D721Med (cell line): ENCODE results near the gene DPM3.
"Not testable (repeated sequence)": the region's sequence is repeated elsewhere in the genome, so short reads cannot be mapped to it uniquely, and the experiment has no call there.

ENCODE experiments used
- DNase-seq: peaks from one replicate; pipeline ENCODE4 v3.0.0; 2011; ENCODE audit warnings: low spot score; ENCODE audit not compliant: insufficient read length
- FAIRE-seq: peaks from 2 replicates; lab custom pipeline; 2011; peaks lifted over from hg19 to GRCh38; lab: Jason Lieb, UNC
- TF ChIP-seq, protein P1 (sequence below): IDR thresholded peaks from 2 replicates; pipeline ENCODE4 v1.5.1; 2012; ENCODE audit warnings: mild to moderate bottlenecking, control low read depth; ENCODE audit not compliant: insufficient read depth; ENCODE audit errors: missing control alignments

DPM3 gene, protein sequence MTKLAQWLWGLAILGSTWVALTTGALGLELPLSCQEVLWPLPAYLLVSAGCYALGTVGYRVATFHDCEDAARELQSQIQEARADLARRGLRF

DNA sequence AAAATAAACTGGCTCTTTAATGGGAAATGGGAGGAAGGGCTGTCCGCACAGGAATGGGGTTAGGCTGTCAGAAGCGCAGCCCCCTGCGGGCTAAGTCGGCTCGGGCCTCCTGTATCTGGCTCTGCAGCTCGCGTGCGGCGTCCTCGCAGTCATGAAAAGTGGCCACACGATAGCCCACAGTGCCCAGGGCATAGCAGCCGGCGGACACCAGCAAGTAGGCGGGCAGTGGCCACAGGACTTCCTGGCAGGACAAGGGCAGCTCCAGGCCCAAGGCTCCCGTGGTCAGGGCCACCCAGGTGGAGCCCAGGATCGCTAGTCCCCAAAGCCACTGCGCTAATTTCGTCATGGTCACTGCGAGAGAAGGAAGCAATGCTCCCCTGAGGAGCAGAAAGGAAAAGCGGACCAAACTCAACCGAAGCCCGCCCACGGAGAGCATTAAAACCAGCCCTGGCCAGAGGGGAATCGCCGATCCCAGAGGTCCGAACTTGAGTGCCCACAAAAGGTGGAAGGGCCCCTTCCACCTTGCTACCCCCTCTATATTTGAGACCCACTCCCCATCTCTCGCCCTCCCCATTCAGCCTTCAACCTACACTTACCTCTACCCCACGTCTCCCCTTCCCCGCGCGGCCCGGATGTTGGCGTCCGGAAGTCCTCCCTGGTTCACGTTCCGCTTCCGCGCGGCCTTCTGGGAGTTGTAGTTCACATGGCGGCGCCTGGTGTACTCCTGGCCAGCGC is at the start of gene DPM3:
Gene DPM3 (minus strand): TSS at position 637 of the 735 bp plus-strand sequence. CDS start 291 bp downstream, at position 346.
- DNase-seq (peak; percentile 96), FAIRE-seq (no peak)
- TF ChIP-seq, protein P1, sequence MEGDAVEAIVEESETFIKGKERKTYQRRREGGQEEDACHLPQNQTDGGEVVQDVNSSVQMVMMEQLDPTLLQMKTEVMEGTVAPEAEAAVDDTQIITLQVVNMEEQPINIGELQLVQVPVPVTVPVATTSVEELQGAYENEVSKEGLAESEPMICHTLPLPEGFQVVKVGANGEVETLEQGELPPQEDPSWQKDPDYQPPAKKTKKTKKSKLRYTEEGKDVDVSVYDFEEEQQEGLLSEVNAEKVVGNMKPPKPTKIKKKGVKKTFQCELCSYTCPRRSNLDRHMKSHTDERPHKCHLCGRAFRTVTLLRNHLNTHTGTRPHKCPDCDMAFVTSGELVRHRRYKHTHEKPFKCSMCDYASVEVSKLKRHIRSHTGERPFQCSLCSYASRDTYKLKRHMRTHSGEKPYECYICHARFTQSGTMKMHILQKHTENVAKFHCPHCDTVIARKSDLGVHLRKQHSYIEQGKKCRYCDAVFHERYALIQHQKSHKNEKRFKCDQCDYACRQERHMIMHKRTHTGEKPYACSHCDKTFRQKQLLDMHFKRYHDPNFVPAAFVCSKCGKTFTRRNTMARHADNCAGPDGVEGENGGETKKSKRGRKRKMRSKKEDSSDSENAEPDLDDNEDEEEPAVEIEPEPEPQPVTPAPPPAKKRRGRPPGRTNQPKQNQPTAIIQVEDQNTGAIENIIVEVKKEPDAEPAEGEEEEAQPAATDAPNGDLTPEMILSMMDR: no peak

DNA sequence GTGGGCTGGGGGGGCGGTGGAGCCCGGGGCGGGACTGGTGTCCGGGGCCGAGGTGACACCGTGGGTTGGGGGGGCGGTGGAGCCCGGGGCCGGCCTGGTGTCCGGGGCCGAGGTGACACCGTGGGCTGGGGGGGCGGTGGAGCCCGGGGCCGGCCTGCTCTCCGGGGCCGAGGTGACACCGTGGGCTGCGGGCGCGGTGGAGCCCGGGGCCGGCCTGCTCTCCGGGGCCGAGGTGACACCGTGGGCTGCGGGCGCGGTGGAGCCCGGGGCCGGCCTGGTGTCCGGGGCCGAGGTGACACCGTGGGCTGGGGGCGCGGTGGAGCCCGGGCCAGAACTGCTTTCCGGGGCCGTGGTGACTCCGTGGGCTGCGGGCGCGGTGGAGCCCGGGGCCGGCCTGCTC is 49.6 kb upstream of the DPM3 start:
- FAIRE-seq: not testable (repeated sequence)

DNA sequence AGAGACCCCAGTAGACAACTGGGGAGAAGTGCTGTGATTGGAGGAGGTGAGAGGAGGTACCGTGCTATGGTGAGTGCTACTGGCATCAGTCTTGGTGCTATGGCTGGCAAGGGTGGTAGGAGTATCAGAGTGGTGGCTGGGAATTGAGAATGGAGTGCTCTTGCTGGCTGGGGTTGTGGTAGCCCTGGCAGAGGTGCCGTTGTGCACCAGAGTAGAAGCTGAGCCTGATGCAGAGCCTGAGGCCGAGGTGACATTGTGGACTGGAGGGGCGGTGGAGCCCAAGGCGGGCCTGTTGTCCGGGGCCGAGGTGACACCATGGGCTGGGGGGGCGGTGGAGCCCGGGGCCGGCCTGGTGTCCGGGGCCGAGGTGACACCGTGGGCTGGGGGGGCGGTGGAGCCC is 47.9 kb upstream of the DPM3 start:
- FAIRE-seq (no peak), DNase-seq (no peak)
- TF ChIP-seq, protein P1: no peak

More for the DNA sequence above, 49.6 kb upstream of the DPM3 start:
- not testable (repeated sequence) for DNase-seq

DNA sequence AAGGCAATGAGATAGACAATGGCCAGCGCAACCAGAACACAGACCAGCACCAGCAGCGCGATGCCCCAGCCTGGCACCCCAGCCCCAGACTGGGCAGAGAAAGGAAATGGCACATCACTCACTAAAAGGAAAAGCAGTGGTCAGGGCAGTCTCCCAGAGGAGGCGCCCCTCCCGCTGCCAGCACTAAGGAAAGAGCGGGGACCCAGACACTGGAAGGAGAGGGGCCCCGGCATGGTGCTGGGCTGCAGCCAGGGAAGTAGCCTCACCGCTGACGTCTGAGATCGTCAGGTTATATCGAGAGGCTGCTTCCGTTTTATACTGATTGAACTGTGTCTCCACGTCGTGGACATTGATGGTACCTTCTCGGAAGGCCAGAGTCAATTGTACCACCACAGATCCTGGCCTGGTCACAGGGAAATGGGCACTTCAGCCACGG is 47.1 kb upstream of the DPM3 start:
- TF ChIP-seq, protein P1: no peak
- DNase-seq: no peak
- FAIRE-seq: no peak

DNA sequence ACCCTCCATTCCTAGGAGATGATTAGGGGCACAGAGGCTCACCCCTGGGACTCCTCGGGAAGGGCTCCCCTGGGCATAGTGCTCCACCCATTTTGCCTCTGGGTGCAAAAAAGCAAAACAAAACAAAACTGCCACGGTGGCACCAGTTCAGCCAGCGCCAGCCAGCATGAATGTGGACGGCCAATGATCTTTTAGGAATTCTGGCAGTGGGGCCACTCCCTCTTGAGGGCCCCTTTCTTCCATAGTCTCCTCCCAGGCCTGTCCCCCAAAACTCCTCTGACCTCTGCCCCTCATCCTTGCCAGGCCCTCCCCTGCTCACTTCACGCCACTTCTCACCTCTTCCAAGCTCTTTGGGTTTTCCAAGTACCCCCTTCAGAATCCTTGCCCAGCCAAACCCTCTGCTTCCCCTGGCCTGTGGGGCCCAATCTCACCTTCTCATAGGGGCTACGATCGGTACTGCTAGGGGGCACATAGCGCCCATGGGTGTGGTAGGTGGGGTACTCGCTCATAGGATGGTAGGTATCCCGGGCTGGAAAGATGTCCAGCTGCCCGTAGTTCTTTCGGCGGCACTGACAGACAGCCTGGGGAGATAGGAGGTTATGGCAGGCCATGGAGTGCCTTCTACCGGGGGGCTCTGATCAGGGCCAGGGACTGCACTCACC is 46.6 kb upstream of the DPM3 start:
- TF ChIP-seq, protein P1: no peak
- FAIRE-seq: no peak

DNA sequence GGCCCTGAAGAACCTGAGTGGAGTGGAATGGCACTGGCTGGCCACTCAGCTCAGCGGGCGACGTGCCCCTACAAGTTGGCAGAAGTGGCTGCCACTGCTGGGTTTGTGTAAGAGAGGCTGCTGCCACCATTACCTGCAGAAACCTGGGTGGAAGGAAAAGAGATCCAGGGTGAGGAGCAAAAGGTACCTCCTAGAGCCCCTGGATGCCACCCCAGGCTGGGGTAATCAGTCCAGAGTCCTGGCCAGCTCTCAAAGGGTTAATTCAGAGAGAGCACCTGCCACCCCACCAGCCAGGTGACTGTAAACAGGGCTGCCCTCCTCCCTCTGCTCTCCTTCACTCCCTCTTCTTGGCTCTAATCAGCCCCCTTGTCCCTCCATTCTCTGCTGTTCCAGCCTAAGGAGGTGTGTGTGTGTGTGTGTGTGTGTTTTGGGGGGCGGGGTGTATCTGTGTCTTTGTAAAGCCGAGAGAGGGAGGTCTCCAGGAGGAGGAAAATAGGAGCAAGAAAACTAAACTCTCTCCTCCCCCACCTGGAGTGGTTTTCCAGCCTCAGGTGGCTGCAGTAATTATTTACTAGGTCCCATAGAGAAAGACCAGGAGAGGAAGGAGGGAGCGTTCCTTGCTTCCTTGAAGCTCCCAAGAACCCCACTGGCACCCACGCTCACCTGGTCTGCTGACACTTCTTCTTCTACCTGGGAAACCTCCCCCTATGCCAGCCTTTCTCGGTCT is 45.9 kb upstream of the DPM3 start:
- no peak for FAIRE-seq
- TF ChIP-seq, protein P1: no peak
- no peak for DNase-seq

More for the DNA sequence above, 46.6 kb upstream of the DPM3 start:
- no peak for DNase-seq

DNA sequence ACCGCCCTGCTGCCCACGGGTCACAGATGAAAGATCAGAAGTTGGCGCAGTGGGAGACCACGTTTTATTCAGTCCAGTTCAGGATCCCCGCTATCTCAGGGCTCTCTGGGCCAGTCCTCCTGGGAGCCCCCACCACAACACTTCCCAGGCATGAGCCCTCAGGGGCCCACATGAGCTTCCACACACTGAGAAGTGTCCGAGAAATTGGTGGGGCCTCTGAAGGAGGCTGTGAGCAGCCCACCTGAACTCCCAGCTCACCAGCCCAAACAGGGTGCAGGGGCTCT is 45.4 kb upstream of the DPM3 start:
- FAIRE-seq (no peak), DNase-seq (no peak)
- TF ChIP-seq, protein P1: no peak
